ENCODE data around the gene LRP1.
A peak's percentile ranks its signal among the peaks of the same experiment; 100 is the strongest.

LRP1 gene

GRCh38 chr12:57243521-57244311 is 115.4 kb downstream of the LRP1 start:
- peak in 1 of 2 donors; percentile 65 for DNase-seq (ENCODE audit: extremely low read depth in 1 of 2, low read depth in 1 of 2)

DNA sequence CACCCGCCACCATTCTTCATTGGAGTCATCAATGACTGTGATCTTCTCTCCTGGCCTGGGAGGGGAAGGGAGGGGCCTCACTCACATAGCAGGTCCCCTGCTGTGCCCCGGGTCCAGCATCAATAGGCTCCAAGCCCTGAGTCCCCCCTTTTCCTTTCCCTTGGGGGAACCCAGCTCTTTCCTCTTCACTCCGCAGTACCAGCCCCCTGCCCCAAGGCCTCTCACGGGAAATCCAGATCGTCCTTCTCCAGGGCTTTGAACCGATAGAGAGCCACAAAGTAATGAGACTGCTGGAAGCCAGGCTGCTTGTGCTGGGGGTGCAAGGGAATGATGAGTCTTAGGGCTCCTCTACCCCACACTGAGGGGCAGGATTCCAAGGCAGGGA is 116.0 kb downstream of the LRP1 start:
- DNase-seq (ENCODE audit: extremely low read depth in 1 of 2, low read depth in 1 of 2) = no peak

DNA sequence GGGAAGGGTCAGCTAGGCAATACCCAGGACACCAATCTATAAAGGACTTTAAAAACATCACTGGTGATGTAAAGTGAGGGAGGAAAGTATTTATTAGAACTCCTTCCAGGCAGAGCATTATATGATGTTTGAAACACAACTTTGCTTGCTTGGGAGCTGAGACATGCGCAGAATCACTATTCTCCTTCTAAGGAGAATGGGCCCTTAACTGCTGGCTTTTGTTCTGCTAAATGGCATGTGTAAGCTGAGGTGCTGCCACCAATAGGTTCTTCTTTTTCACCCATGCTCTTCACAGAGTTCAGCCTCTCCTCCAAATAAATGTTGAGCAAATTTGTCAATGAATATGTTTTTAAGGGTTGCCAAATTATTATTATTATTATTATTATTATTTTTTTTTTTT is 118.8 kb downstream of the LRP1 start:
- DNase-seq (ENCODE audit: extremely low read depth in 1 of 2, low read depth in 1 of 2) = no peak

GRCh38 chr12:57248934-57249742 is 120.9 kb downstream of the LRP1 start:
- no peak for DNase-seq (ENCODE audit: extremely low read depth in 1 of 2, low read depth in 1 of 2)

GRCh38 chr12:57250541-57250940 is 122.3 kb downstream of the LRP1 start:
- DNase-seq (ENCODE audit: extremely low read depth in 1 of 2, low read depth in 1 of 2) = no peak

GRCh38 chr12:57250956-57251355 is 122.7 kb downstream of the LRP1 start, which contains the start of gene STAC3:
Gene STAC3 (minus strand): TSS chr12:57251187. CDS start chr12:57249636, 1,551 bp downstream.
- no peak for DNase-seq (ENCODE audit: extremely low read depth in 1 of 2, low read depth in 1 of 2)

- DNase-seq (ENCODE audit: extremely low read depth in 1 of 2, low read depth in 1 of 2) = no peak
These were observed 126.4 kb downstream of the LRP1 start for GRCh38 chr12:57254506-57255280.

GRCh38 chr12:57255916-57256315 is 127.6 kb downstream of the LRP1 start:
- no peak for DNase-seq (ENCODE audit: extremely low read depth in 1 of 2, low read depth in 1 of 2)

GRCh38 chr12:57258977-57259970 is 131.0 kb downstream of the LRP1 start:
- DNase-seq (ENCODE audit: extremely low read depth in 1 of 2, low read depth in 1 of 2) = no peak

DNA sequence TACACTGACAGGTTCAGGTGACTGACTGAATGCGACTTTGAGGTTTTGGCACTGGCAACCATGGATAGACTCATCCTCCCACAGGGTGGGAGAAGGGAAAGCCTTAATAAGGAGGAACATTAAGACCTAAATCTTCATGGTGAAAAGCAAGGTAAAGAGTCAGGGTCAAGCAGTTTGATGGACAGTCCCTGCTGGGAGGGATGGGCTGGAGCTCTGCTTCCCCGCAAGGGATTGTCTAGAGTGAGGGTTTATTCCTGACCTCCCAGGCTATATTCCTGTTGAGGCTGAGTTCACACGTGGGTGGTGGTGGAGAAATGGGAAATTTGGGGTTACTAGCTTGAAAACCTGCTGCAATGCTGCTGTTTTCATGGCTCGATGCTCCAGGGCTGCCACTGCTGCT is 132.1 kb downstream of the LRP1 start:
- no peak for DNase-seq (ENCODE audit: extremely low read depth in 1 of 2, low read depth in 1 of 2)

- no peak for DNase-seq (ENCODE audit: extremely low read depth in 1 of 2, low read depth in 1 of 2)
These were observed 133.2 kb downstream of the LRP1 start for GRCh38 chr12:57261428-57261865.

- DNase-seq (ENCODE audit: extremely low read depth in 1 of 2, low read depth in 1 of 2) = no peak
These were observed 134.0 kb downstream of the LRP1 start for GRCh38 chr12:57262126-57262822.
